ENCODE data around the gene MBLAC2.

DNA sequence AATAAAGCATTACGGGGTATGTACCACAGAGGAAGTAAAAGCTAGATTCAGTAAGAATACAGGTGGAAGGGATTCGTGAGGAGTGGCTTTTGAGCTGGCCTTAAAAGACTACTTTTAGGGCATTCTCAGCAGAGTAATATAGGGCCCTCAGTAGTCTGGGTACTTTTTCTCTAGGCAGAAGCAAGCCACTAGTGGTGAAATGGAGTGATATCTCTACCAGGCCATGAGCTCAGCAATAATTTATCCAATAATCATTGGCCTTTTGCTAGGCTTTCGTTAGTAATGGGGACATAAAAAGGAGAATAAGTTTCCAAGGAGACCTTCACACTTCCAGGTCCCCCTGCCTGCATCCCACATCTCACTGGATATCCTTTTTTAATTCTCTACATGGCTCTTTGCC is 1.8 kb upstream of the MBLAC2 start:
- no peak for TF ChIP-seq EZH2 (IDR thresholded peaks at IDR 0.05; ENCODE audit: low read length, missing control alignments)
- TF ChIP-seq CTCF (conservative IDR thresholded peaks at IDR 0.05 in 1 of 2, IDR thresholded peaks at IDR 0.05 in 1 of 2; ENCODE audit: low read depth in 1 of 2, low read length in 2 of 2) = no peak
